ENCODE results near the gene CNDP1. TPM values are rescaled to one million over a fixed set of nuclear protein-coding genes. Genes with fewer than 3 reads are reported as not detected.
A peak's percentile ranks its signal among the peaks of the same experiment; 100 is the strongest.

The CNDP1 gene
- total and polyA plus RNA-seq, 4 donors, result 0.09 to 21.1 (median 5.8) TPM

- Histone ChIP-seq H3K4me3 (ENCODE audit: low read depth in 1 of 3, low read length in 3 of 3) (no peak overlapping the region), H3K36me3 (ENCODE audit: control insufficient read depth in 4 of 4, insufficient read depth in 3 of 4, low read depth in 1 of 4, low read length in 3 of 4) (no peaks in the 10 kb centered on the region), H3K4me1 (ENCODE audit: control insufficient read depth in 4 of 4, insufficient read depth in 4 of 4, low read length in 3 of 4) (peaks cover 5 to 28% (median 26%) of the 10 kb centered on the region in 4 donors), H3K27me3 (ENCODE audit: control insufficient read depth in 4 of 4, insufficient read depth in 4 of 4, low read length in 3 of 4) (no peaks in the 10 kb centered on the region), H3K9me3 (ENCODE audit: control insufficient read depth in 4 of 4, low read length in 3 of 4) (no peaks in the 10 kb centered on the region), H3K27ac (ENCODE audit: low read depth in 1 of 2, low read length in 2 of 2) (no peak overlapping the region), H3K9ac (ENCODE audit: low read depth in 1 of 2, low read length in 2 of 2) (no peak overlapping the region)
- DNase-seq (ENCODE audit: low spot score), result no peak
- 55% methylated on average over 1 of the region's 1 CpG for WGBS
- no peak for TF ChIP-seq FOXA2 (IDR thresholded peaks at IDR 0.05)
- TF ChIP-seq, protein P1, sequence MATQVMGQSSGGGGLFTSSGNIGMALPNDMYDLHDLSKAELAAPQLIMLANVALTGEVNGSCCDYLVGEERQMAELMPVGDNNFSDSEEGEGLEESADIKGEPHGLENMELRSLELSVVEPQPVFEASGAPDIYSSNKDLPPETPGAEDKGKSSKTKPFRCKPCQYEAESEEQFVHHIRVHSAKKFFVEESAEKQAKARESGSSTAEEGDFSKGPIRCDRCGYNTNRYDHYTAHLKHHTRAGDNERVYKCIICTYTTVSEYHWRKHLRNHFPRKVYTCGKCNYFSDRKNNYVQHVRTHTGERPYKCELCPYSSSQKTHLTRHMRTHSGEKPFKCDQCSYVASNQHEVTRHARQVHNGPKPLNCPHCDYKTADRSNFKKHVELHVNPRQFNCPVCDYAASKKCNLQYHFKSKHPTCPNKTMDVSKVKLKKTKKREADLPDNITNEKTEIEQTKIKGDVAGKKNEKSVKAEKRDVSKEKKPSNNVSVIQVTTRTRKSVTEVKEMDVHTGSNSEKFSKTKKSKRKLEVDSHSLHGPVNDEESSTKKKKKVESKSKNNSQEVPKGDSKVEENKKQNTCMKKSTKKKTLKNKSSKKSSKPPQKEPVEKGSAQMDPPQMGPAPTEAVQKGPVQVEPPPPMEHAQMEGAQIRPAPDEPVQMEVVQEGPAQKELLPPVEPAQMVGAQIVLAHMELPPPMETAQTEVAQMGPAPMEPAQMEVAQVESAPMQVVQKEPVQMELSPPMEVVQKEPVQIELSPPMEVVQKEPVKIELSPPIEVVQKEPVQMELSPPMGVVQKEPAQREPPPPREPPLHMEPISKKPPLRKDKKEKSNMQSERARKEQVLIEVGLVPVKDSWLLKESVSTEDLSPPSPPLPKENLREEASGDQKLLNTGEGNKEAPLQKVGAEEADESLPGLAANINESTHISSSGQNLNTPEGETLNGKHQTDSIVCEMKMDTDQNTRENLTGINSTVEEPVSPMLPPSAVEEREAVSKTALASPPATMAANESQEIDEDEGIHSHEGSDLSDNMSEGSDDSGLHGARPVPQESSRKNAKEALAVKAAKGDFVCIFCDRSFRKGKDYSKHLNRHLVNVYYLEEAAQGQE (IDR thresholded peaks at IDR 0.05), result no peak
- no peak for TF ChIP-seq HNF4G (IDR thresholded peaks at IDR 0.05)
- TF ChIP-seq, protein P2, sequence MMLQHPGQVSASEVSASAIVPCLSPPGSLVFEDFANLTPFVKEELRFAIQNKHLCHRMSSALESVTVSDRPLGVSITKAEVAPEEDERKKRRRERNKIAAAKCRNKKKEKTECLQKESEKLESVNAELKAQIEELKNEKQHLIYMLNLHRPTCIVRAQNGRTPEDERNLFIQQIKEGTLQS (IDR thresholded peaks at IDR 0.05), result no peak
- TF ChIP-seq, protein P3, sequence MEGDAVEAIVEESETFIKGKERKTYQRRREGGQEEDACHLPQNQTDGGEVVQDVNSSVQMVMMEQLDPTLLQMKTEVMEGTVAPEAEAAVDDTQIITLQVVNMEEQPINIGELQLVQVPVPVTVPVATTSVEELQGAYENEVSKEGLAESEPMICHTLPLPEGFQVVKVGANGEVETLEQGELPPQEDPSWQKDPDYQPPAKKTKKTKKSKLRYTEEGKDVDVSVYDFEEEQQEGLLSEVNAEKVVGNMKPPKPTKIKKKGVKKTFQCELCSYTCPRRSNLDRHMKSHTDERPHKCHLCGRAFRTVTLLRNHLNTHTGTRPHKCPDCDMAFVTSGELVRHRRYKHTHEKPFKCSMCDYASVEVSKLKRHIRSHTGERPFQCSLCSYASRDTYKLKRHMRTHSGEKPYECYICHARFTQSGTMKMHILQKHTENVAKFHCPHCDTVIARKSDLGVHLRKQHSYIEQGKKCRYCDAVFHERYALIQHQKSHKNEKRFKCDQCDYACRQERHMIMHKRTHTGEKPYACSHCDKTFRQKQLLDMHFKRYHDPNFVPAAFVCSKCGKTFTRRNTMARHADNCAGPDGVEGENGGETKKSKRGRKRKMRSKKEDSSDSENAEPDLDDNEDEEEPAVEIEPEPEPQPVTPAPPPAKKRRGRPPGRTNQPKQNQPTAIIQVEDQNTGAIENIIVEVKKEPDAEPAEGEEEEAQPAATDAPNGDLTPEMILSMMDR (IDR thresholded peaks at IDR 0.05; ENCODE audit: low read depth, low read length, missing input control), result no peak
- no peak for TF ChIP-seq HNF4A (conservative IDR thresholded peaks at IDR 0.05)
- TF ChIP-seq RXRA (IDR thresholded peaks at IDR 0.05), result no peak
- TF ChIP-seq GABPA (IDR thresholded peaks at IDR 0.05 in 1 of 2, conservative IDR thresholded peaks at IDR 0.05 in 1 of 2), result no peak
- no peak for TF ChIP-seq TAF1 (conservative IDR thresholded peaks at IDR 0.05)
- no peak for TF ChIP-seq JUND (IDR thresholded peaks at IDR 0.05)
- TF ChIP-seq FOXA1 (IDR thresholded peaks at IDR 0.05), result no peak
- TF ChIP-seq ZBTB33 (IDR thresholded peaks at IDR 0.05), result no peak
Observed at GRCh38 chr18:74494514-74494913, 39.8 kb upstream of the CNDP1 start.

DNA sequence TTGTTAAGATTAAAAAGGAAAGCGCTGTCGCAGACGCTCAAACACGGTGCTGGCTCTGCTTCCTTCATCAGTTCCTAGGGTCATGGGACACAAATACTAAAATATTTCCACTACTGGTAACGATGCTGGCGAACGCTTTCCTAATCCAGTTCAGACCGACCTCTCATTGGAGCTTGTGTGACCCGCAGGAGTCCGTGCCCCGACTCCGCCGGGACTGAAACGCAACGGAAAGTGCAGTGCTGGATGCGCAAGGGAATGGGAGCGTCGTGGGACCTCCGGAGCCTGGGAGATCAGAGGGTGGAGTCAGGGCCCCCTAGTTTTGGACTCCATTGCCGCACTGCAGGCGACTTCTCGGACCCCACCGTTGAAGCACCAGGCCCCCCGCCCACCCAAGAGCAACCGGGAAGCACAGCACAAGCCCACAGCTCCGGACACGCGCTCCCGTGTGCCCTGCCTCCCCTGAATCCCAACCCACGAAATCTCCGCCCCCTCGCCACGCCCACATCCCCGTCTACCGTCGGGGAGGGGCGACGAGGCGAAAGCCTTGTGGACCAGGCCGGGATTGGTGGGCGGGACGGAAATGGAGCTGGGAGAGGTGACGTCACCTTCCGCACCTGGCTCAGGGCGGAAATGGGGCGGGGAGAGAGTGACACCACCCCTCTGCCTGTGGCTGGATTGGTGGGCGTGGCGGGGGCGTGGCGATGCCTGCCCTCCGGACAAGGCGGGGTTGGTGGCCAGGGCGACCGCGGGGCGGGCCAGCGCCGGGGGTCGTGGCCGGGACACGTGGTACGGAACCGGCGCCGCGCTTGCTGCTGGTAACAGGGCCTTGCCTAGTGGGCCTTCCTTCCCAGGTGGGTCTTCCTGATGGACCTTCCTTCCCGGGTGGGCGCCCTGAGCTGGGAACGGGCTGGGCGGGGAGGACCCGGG, 38.5 kb upstream of the CNDP1 start, which contains the start of gene CNDP2:
Gene CNDP2 (plus strand): TSS at position 783 of the 927 bp plus-strand sequence. CDS start 3,611 bp downstream, outside the sequence.
- 1% methylated on average over 71 of the region's 71 CpGs for WGBS
- no peaks in the 10 kb centered on the region for H3K27me3 ChIP-seq (ENCODE audit: control insufficient read depth in 4 of 4, insufficient read depth in 4 of 4, low read length in 3 of 4)
- peak; percentile 99 for DNase-seq (ENCODE audit: low spot score)
- TF ChIP-seq SP1 (IDR thresholded peaks at IDR 0.05) (peak; percentile 88), FOXA1 (IDR thresholded peaks at IDR 0.05) (no peak), JUND (IDR thresholded peaks at IDR 0.05) (peak; percentile 87), FOXA2 (IDR thresholded peaks at IDR 0.05) (peak; percentile 62), RAD21 (IDR thresholded peaks at IDR 0.05) (peak; percentile 21 to 22), YY1 (IDR thresholded peaks at IDR 0.05) (peak; percentile 55), HNF4G (IDR thresholded peaks at IDR 0.05) (no peak), HNF4A (conservative IDR thresholded peaks at IDR 0.05) (peak; percentile 10 to 46), ZBTB33 (IDR thresholded peaks at IDR 0.05) (peak; percentile 33), NR2F2 (IDR thresholded peaks at IDR 0.05) (no peak), TAF1 (conservative IDR thresholded peaks at IDR 0.05) (peak; percentile 55)
- TF ChIP-seq, protein P3 (IDR thresholded peaks at IDR 0.05; ENCODE audit: low read depth, low read length, missing input control), result no peak
- TF ChIP-seq, protein P4, sequence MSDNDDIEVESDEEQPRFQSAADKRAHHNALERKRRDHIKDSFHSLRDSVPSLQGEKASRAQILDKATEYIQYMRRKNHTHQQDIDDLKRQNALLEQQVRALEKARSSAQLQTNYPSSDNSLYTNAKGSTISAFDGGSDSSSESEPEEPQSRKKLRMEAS (IDR thresholded peaks at IDR 0.05), result peak; percentile 95

More for the DNA sequence above, 38.5 kb upstream of the CNDP1 start, which contains the start of gene CNDP2:
- Histone ChIP-seq H3K4me1 (ENCODE audit: control insufficient read depth in 4 of 4, insufficient read depth in 4 of 4, low read length in 3 of 4) (peaks cover 5 to 36% (median 26%) of the 10 kb centered on the region in 4 donors), H3K27ac (ENCODE audit: low read depth in 1 of 2, low read length in 2 of 2) (peak within 1 kb of the TSS; percentile 96 to 97), H3K9me3 (ENCODE audit: control insufficient read depth in 4 of 4, low read length in 3 of 4) (no peaks in the 10 kb centered on the region), H3K9ac (ENCODE audit: low read depth in 1 of 2, low read length in 2 of 2) (peak within 1 kb of the TSS; percentile 79 to 98), H3K4me3 (ENCODE audit: low read depth in 1 of 3, low read length in 3 of 3) (peak within 1 kb of the TSS; percentile 82 to 94 (median 85)), H3K36me3 (ENCODE audit: control insufficient read depth in 4 of 4, insufficient read depth in 3 of 4, low read depth in 1 of 4, low read length in 3 of 4) (no peaks in the 10 kb centered on the region)
